ENCODE results near the gene COL27A1.

COL27A1 gene

GRCh38 chr9:114218264-114219120 is 63.2 kb downstream of the COL27A1 start:
- no peak overlapping the region for H3K4me3 ChIP-seq (ENCODE audit: low read depth, low read length)
- TF ChIP-seq, protein P1, sequence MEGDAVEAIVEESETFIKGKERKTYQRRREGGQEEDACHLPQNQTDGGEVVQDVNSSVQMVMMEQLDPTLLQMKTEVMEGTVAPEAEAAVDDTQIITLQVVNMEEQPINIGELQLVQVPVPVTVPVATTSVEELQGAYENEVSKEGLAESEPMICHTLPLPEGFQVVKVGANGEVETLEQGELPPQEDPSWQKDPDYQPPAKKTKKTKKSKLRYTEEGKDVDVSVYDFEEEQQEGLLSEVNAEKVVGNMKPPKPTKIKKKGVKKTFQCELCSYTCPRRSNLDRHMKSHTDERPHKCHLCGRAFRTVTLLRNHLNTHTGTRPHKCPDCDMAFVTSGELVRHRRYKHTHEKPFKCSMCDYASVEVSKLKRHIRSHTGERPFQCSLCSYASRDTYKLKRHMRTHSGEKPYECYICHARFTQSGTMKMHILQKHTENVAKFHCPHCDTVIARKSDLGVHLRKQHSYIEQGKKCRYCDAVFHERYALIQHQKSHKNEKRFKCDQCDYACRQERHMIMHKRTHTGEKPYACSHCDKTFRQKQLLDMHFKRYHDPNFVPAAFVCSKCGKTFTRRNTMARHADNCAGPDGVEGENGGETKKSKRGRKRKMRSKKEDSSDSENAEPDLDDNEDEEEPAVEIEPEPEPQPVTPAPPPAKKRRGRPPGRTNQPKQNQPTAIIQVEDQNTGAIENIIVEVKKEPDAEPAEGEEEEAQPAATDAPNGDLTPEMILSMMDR (conservative IDR thresholded peaks at IDR 0.05; ENCODE audit: low read depth, low read length) = no peak
- peak; percentile 47 for DNase-seq (ENCODE audit: low read depth)

GRCh38 chr9:114220061-114220541 is 64.8 kb downstream of the COL27A1 start:
- TF ChIP-seq, protein P1 (conservative IDR thresholded peaks at IDR 0.05; ENCODE audit: low read depth, low read length) = no peak
- DNase-seq (ENCODE audit: low read depth) = peak; percentile 28
- no peak overlapping the region for H3K4me3 ChIP-seq (ENCODE audit: low read depth, low read length)

- TF ChIP-seq, protein P1 (conservative IDR thresholded peaks at IDR 0.05; ENCODE audit: low read depth, low read length) = no peak
- H3K4me3 ChIP-seq (ENCODE audit: low read depth, low read length) = no peak overlapping the region
- no peak for DNase-seq (ENCODE audit: low read depth)
Measured at GRCh38 chr9:114221706-114222465, 66.5 kb downstream of the COL27A1 start.

DNA sequence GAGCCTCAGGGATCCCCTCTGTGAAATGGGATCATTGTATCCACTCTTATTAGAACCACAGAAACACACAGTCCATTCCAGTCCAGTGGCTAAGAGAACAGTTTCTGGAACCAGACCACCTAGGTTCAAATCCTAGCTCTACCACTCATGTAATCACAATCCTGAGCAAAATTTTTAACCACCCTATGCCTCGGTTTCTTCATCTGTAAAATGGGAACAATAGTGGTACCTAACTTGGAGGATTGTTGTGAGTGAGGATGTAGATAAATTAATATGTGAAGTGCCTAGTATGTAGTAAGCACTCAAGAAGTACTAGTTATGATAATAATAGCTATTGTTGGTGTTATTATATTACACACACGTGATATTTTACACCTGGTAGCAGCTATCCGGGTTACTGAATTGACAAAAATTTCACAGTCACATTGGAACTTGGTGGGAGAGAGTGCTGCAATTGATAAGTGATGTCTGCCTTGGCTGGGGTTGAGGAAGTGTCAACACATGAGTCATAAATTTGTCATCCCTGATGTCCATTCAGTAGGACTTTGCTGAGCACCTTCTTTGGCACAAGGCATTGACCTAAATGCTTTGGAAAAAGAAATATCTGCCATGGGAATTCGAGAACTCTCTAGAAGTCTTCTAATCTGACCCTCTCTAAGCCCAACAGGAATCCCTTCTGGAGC is 68.4 kb downstream of the COL27A1 start:
- peak; percentile 27 for DNase-seq (ENCODE audit: low read depth)
- no peak overlapping the region for H3K4me3 ChIP-seq (ENCODE audit: low read depth, low read length)
- TF ChIP-seq, protein P1 (conservative IDR thresholded peaks at IDR 0.05; ENCODE audit: low read depth, low read length) = no peak

DNA sequence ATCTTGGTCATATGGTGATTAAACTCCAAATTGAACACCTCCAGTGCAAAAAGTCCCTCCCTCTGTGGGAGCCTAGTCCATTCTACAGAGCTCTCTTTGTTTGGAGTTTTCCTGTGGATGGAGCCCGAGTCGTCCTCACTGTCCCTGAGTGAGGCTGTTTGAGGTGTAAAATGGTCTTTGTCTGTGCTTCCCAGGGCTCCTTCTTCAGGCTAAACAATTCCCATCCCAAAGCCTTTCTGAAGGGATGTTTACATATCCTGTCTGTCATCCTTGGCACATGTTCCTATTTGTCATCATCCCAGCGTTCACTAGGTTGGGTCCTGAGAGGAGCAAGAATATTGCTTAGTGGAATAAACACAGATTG is 68.9 kb downstream of the COL27A1 start:
- TF ChIP-seq, protein P1 (conservative IDR thresholded peaks at IDR 0.05; ENCODE audit: low read depth, low read length) = no peak
- H3K4me3 ChIP-seq (ENCODE audit: low read depth, low read length) = no peak overlapping the region
- DNase-seq (ENCODE audit: low read depth) = no peak

- no peak overlapping the region for H3K4me3 ChIP-seq (ENCODE audit: low read depth, low read length)
- no peak for DNase-seq (ENCODE audit: low read depth)
- TF ChIP-seq, protein P1 (conservative IDR thresholded peaks at IDR 0.05; ENCODE audit: low read depth, low read length) = no peak
Measured at GRCh38 chr9:114225561-114226212, 70.3 kb downstream of the COL27A1 start.
